NCI-H748 treated with DMSO at 0.1 percent for 48 hours (cell line): ENCODE measurements around the gene STX1B.

Experiments used
- DNase-seq: peaks from one replicate; lab custom pipeline; 2025; lab: John Stamatoyannopoulos, UW

The STX1B gene

GRCh38 chr16:30979170-30980022 is 31.0 kb downstream of the STX1B start:
- no peak for DNase-seq

- DNase-seq, result no peak
Observed at GRCh38 chr16:30977502-30977901, 32.9 kb downstream of the STX1B start.

GRCh38 chr16:30976486-30976885 is 34.0 kb downstream of the STX1B start:
- no peak for DNase-seq

GRCh38 chr16:30974348-30974747 is 36.1 kb downstream of the STX1B start:
- DNase-seq, result no peak

- no peak for DNase-seq
Observed at GRCh38 chr16:30972872-30973271, 37.6 kb downstream of the STX1B start.

- DNase-seq, result no peak
Observed at GRCh38 chr16:30971298-30971697, 39.1 kb downstream of the STX1B start.

- no peak for DNase-seq
Observed at GRCh38 chr16:30969246-30969842, 41.1 kb downstream of the STX1B start.

- no peak for DNase-seq
Observed at GRCh38 chr16:30967795-30968194, 42.6 kb downstream of the STX1B start.

GRCh38 chr16:30966033-30966619 is 44.3 kb downstream of the STX1B start:
- no peak for DNase-seq

GRCh38 chr16:30965436-30965835 is 45.0 kb downstream of the STX1B start:
- DNase-seq, result no peak

- DNase-seq, result no peak
Observed at GRCh38 chr16:30964574-30965226, 45.7 kb downstream of the STX1B start.

- DNase-seq, result no peak
Observed at GRCh38 chr16:30963925-30964511, 46.4 kb downstream of the STX1B start.

- DNase-seq, result no peak
Observed at GRCh38 chr16:30961384-30961783, 49.1 kb downstream of the STX1B start.

- no peak for DNase-seq
Observed at GRCh38 chr16:30958175-30959079, 52.0 kb downstream of the STX1B start.

GRCh38 chr16:30957456-30958174 is 52.8 kb downstream of the STX1B start, which contains the start of gene SETD1A:
Gene SETD1A (plus strand): TSS chr16:30957754. CDS start chr16:30958732, 978 bp downstream.
- peak; percentile 55 for DNase-seq

GRCh38 chr16:30956601-30957455 is 53.6 kb downstream of the STX1B start:
- DNase-seq, result peak; percentile 7

GRCh38 chr16:30954993-30955392 is 55.4 kb downstream of the STX1B start:
- DNase-seq, result no peak

- DNase-seq, result peak; percentile 25
Observed at GRCh38 chr16:30953511-30954124, 56.8 kb downstream of the STX1B start.

GRCh38 chr16:30953111-30953510 is 57.3 kb downstream of the STX1B start:
- no peak for DNase-seq
